ENCODE measurements around the gene GLRA1.

GLRA1 gene

GRCh38 chr5:151800532-151800931 is 124.1 kb downstream of the GLRA1 start:
- no peak for DNase-seq (ENCODE audit: low read depth)
- H3K4me3 ChIP-seq (ENCODE audit: low read depth, low read length): no peak overlapping the region
- no peak for TF ChIP-seq CTCF (IDR thresholded peaks at IDR 0.05; ENCODE audit: low read depth, low read length, missing control alignments)
- in situ Hi-C loops (cut with HindIII; ENCODE audit: low sequenced_read_pairs): no loop called here

- TF ChIP-seq CTCF (IDR thresholded peaks at IDR 0.05; ENCODE audit: low read depth, low read length, missing control alignments): no peak
- H3K4me3 ChIP-seq (ENCODE audit: low read depth, low read length): no peak overlapping the region
- no peak for DNase-seq (ENCODE audit: low read depth)
- in situ Hi-C loops (cut with HindIII; ENCODE audit: low sequenced_read_pairs): no loop called here
These were observed 125.2 kb downstream of the GLRA1 start for GRCh38 chr5:151799407-151799806.

DNA sequence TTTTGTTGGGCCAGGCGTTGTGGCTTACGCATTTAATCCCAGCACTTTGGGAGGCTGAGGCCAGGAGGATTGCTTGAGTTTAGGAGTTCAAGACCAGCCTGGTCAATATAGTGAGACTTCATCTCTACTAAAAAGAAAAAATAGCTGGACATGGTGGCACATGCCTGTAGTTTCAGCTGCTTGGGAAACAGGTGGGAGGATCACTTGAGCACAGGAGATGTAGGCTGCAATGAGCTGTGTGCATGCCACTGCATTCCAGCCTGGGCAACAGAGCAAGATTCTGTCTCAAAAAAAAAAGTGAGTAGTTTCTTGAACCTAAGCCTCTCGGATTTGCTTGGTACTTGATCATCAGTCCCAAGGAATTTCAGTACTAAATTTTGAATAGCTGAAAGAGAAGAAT is 126.0 kb downstream of the GLRA1 start:
- no peak for TF ChIP-seq CTCF (IDR thresholded peaks at IDR 0.05; ENCODE audit: low read depth, low read length, missing control alignments)

GRCh38 chr5:151795426-151795825 is 129.2 kb downstream of the GLRA1 start:
- DNase-seq (ENCODE audit: low read depth): no peak
- in situ Hi-C loops (cut with HindIII; ENCODE audit: low sequenced_read_pairs): no loop called here

More for the DNA sequence above, 126.0 kb downstream of the GLRA1 start:
- in situ Hi-C loops (cut with HindIII; ENCODE audit: low sequenced_read_pairs): no loop called here
- no peak overlapping the region for H3K4me3 ChIP-seq (ENCODE audit: low read depth, low read length)
- DNase-seq (ENCODE audit: low read depth): no peak

DNA sequence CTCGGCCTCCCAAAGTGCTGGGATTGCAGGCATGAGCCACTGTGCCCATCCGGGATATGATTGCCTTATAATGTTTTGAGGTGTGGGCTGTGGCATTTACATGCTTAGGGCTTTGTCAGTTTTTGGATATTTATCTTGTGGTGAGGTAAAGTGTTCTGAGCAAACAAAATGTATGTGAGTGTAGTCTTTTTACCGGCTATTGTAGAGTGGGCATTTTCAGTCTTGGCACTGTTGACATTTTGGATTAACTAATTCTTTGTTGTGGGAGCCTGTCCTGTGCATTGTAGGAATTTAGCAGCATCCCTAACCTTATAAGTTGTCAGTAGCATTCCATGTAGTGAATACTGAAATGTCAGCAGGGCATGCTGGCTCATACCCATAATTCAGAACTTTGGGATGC is 131.3 kb downstream of the GLRA1 start:
- TF ChIP-seq CTCF (IDR thresholded peaks at IDR 0.05; ENCODE audit: low read depth, low read length, missing control alignments): no peak
- in situ Hi-C loops (cut with HindIII; ENCODE audit: low sequenced_read_pairs): no loop called here
- no peak for DNase-seq (ENCODE audit: low read depth)
- H3K4me3 ChIP-seq (ENCODE audit: low read depth, low read length): no peak overlapping the region

More at GRCh38 chr5:151795426-151795825, 129.2 kb downstream of the GLRA1 start:
- no peak overlapping the region for H3K4me3 ChIP-seq (ENCODE audit: low read depth, low read length)
- no peak for TF ChIP-seq CTCF (IDR thresholded peaks at IDR 0.05; ENCODE audit: low read depth, low read length, missing control alignments)

DNA sequence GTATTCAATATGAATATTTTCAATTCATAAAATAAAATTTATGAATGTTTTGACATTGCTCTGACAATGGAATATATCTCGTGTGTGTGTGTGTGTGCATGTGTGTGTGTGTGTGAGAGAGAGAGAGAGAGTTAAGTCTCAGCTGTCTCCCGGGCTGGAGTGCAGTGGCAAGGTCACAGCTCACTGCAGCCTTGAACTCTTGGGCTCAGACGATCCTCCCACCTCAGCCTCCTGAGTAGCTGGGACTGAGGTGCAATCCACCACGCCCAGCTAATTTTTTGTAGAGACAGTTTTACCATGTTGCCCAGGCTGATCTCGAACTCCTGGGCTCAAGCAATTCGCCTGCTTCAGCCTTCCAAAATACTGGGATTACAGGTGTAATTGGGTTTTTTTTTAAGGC is 136.8 kb downstream of the GLRA1 start:
- in situ Hi-C loops (cut with HindIII; ENCODE audit: low sequenced_read_pairs): no loop called here
- no peak overlapping the region for H3K4me3 ChIP-seq (ENCODE audit: low read depth, low read length)
- no peak for DNase-seq (ENCODE audit: low read depth)
- TF ChIP-seq CTCF (IDR thresholded peaks at IDR 0.05; ENCODE audit: low read depth, low read length, missing control alignments): no peak

DNA sequence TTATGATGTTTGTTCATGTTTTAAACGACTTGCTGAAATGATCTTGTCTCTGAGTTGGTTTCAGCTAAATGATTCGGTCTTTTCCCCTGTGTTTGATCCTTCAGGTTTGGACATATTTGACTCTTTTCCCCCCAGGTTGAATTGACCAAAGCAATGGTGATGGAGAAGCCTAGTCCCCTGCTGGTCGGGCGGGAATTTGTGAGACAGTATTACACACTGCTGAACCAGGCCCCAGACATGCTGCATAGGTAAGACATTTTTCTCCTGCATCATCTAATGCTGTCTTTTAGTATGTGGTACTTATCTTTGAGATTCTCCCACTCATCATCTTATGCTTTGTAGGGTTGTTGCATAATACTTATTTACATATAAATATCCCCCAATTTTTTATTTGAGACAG is 138.2 kb downstream of the GLRA1 start:
- no peak for TF ChIP-seq CTCF (IDR thresholded peaks at IDR 0.05; ENCODE audit: low read depth, low read length, missing control alignments)
- DNase-seq (ENCODE audit: low read depth): no peak
- in situ Hi-C loops (cut with HindIII; ENCODE audit: low sequenced_read_pairs): no loop called here
- no peak overlapping the region for H3K4me3 ChIP-seq (ENCODE audit: low read depth, low read length)

Measured in astrocyte of the cerebellum (primary cell).